ENCODE measurements around the gene MR1.

MR1 gene

DNA sequence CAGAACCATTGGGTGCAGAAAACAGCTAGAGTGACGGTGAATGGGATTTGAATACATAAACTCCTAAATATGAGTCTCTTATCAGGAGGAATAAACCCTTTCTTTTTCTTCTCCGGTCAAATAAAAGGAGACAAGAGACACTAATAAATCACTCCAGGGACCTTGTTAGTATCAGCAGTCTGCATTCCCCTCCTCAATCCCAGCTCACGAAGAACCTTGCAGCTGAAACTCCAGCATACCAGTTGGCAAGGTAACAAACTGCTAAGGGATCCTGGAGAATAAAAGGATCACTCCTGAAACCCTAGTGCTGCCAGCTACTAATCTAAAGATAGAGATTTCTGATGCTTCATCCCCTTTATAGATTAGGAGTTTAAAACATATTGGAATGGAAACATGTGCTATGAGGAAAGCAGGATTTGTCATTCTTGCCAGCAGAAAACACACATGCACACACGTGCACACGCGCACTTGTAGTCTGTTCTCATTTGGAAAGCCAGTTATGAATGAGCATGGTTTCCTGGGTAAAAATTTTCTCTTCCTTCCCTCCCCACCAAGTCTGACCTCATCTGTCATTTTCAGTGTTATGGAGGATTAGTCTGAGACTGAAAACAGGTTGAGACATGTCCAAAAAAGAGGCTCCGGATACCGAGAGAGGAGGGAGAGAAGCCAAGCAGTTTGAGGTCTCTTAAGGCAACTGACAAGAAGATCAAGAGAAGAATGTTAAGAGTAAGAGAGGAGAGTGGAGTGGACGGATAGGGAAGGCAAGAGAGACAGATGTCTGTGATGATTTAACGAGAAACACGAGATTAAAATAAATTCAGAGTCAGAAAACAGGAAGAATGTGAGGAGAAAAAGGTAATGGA is 65.6 kb downstream of the MR1 start (continued):
- TF ChIP-seq, protein P1, sequence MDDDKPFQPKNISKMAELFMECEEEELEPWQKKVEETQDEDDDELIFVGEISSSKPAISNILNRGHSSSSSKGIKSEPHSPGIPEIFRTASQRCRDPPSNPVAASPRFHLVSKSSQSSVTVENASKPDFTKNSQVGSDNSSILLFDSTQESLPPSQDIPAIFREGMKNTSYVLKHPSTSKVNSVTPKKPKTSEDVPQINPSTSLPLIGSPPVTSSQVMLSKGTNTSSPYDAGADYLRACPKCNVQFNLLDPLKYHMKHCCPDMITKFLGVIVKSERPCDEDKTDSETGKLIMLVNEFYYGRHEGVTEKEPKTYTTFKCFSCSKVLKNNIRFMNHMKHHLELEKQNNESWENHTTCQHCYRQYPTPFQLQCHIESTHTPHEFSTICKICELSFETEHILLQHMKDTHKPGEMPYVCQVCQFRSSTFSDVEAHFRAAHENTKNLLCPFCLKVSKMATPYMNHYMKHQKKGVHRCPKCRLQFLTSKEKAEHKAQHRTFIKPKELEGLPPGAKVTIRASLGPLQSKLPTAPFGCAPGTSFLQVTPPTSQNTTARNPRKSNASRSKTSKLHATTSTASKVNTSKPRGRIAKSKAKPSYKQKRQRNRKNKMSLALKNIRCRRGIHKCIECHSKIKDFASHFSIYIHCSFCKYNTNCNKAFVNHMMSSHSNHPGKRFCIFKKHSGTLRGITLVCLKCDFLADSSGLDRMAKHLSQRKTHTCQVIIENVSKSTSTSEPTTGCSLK (tag by site-specific recombination; IDR thresholded peaks at IDR 0.05), result no peak
- TF ChIP-seq ZNF654 (tag by site-specific recombination; IDR thresholded peaks at IDR 0.05; ENCODE audit: low read depth), result peak; percentile 1; the same call in 1 of the 2 replicates
- TF ChIP-seq SP3 (tag by site-specific recombination; IDR thresholded peaks at IDR 0.05), result peak; percentile 34; the same call in 1 of the 2 replicates
- TF ChIP-seq, protein P2, sequence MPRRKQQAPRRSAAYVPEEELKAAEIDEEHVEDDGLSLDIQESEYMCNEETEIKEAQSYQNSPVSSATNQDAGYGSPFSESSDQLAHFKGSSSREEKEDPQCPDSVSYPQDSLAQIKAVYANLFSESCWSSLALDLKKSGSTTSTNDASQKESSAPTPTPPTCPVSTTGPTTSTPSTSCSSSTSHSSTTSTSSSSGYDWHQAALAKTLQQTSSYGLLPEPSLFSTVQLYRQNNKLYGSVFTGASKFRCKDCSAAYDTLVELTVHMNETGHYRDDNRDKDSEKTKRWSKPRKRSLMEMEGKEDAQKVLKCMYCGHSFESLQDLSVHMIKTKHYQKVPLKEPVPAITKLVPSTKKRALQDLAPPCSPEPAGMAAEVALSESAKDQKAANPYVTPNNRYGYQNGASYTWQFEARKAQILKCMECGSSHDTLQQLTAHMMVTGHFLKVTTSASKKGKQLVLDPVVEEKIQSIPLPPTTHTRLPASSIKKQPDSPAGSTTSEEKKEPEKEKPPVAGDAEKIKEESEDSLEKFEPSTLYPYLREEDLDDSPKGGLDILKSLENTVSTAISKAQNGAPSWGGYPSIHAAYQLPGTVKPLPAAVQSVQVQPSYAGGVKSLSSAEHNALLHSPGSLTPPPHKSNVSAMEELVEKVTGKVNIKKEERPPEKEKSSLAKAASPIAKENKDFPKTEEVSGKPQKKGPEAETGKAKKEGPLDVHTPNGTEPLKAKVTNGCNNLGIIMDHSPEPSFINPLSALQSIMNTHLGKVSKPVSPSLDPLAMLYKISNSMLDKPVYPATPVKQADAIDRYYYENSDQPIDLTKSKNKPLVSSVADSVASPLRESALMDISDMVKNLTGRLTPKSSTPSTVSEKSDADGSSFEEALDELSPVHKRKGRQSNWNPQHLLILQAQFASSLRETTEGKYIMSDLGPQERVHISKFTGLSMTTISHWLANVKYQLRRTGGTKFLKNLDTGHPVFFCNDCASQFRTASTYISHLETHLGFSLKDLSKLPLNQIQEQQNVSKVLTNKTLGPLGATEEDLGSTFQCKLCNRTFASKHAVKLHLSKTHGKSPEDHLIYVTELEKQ (tag by site-specific recombination; IDR thresholded peaks at IDR 0.05; ENCODE audit: borderline replicate concordance), result no peak; the same call in none of the 2 replicates
- 0 out of 2 replicates have a peak, but pooled peaks have one; percentile 24 for TF ChIP-seq ZNF623 (tag by site-specific recombination; IDR thresholded peaks at IDR 0.05)
- TF ChIP-seq ZNF350 (tag by site-specific recombination; IDR thresholded peaks at IDR 0.05), result no peak
- TF ChIP-seq ZNF146 (tag by site-specific recombination; IDR thresholded peaks at IDR 0.05), result no peak
- TF ChIP-seq, protein P3, sequence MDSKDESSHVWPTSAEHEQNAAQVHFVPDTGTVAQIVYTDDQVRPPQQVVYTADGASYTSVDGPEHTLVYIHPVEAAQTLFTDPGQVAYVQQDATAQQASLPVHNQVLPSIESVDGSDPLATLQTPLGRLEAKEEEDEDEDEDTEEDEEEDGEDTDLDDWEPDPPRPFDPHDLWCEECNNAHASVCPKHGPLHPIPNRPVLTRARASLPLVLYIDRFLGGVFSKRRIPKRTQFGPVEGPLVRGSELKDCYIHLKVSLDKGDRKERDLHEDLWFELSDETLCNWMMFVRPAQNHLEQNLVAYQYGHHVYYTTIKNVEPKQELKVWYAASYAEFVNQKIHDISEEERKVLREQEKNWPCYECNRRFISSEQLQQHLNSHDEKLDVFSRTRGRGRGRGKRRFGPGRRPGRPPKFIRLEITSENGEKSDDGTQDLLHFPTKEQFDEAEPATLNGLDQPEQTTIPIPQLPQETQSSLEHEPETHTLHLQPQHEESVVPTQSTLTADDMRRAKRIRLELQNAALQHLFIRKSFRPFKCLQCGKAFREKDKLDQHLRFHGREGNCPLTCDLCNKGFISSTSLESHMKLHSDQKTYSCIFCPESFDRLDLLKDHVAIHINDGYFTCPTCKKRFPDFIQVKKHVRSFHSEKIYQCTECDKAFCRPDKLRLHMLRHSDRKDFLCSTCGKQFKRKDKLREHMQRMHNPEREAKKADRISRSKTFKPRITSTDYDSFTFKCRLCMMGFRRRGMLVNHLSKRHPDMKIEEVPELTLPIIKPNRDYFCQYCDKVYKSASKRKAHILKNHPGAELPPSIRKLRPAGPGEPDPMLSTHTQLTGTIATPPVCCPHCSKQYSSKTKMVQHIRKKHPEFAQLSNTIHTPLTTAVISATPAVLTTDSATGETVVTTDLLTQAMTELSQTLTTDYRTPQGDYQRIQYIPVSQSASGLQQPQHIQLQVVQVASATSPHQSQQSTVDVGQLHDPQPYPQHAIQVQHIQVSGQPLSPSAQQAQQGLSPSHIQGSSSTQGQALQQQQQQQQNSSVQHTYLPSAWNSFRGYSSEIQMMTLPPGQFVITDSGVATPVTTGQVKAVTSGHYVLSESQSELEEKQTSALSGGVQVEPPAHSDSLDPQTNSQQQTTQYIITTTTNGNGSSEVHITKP (tag by site-specific recombination; IDR thresholded peaks at IDR 0.05), result no peak
- no peak for TF ChIP-seq REPIN1 (tag by site-specific recombination; IDR thresholded peaks at IDR 0.05; ENCODE audit: low read depth)
- TF ChIP-seq ZNF549 (tag by site-specific recombination; IDR thresholded peaks at IDR 0.05), result no peak
- TF ChIP-seq ZNF366 (tag by site-specific recombination; conservative IDR thresholded peaks at IDR 0.05), result peak; percentile 61; the same call in 1 of the 2 replicates
- TF ChIP-seq, protein P4, sequence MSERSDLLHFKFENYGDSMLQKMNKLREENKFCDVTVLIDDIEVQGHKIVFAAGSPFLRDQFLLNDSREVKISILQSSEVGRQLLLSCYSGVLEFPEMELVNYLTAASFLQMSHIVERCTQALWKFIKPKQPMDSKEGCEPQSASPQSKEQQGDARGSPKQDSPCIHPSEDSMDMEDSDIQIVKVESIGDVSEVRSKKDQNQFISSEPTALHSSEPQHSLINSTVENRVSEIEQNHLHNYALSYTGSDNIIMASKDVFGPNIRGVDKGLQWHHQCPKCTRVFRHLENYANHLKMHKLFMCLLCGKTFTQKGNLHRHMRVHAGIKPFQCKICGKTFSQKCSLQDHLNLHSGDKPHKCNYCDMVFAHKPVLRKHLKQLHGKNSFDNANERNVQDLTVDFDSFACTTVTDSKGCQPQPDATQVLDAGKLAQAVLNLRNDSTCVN (tag by site-specific recombination; optimal IDR thresholded peaks at IDR 0.05), result peak; percentile 40
- TF ChIP-seq, protein P5, sequence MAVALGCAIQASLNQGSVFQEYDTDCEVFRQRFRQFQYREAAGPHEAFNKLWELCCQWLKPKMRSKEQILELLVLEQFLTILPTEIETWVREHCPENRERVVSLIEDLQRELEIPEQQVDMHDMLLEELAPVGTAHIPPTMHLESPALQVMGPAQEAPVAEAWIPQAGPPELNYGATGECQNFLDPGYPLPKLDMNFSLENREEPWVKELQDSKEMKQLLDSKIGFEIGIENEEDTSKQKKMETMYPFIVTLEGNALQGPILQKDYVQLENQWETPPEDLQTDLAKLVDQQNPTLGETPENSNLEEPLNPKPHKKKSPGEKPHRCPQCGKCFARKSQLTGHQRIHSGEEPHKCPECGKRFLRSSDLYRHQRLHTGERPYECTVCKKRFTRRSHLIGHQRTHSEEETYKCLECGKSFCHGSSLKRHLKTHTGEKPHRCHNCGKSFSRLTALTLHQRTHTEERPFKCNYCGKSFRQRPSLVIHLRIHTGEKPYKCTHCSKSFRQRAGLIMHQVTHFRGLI (tag by site-specific recombination; IDR thresholded peaks at IDR 0.05), result no peak; the same call in 1 of the 2 replicates
- TF ChIP-seq ZFP37 (tag by site-specific recombination; IDR thresholded peaks at IDR 0.05), result 0 out of 2 replicates have a peak, but pooled peaks have one; percentile 9
- TF ChIP-seq GLI4 (tag by site-specific recombination; IDR thresholded peaks at IDR 0.05), result no peak
- TF ChIP-seq ZIC2 (tag by site-specific recombination; IDR thresholded peaks at IDR 0.05), result peak; percentile 6; the same call in 1 of the 2 replicates
- TF ChIP-seq, protein P6, sequence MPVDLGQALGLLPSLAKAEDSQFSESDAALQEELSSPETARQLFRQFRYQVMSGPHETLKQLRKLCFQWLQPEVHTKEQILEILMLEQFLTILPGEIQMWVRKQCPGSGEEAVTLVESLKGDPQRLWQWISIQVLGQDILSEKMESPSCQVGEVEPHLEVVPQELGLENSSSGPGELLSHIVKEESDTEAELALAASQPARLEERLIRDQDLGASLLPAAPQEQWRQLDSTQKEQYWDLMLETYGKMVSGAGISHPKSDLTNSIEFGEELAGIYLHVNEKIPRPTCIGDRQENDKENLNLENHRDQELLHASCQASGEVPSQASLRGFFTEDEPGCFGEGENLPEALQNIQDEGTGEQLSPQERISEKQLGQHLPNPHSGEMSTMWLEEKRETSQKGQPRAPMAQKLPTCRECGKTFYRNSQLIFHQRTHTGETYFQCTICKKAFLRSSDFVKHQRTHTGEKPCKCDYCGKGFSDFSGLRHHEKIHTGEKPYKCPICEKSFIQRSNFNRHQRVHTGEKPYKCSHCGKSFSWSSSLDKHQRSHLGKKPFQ (tag by site-specific recombination; IDR thresholded peaks at IDR 0.05), result no peak
- peak; percentile 72; the same call in 1 of the 2 replicates for TF ChIP-seq MYNN (tag by site-specific recombination; IDR thresholded peaks at IDR 0.05; ENCODE audit: borderline replicate concordance)
- no peak for TF ChIP-seq ZFHX2 (tag by site-specific recombination; conservative IDR thresholded peaks at IDR 0.05)
- TF ChIP-seq ZEB2 (tag by site-specific recombination; IDR thresholded peaks at IDR 0.05), result peak; percentile 94
- TF ChIP-seq, protein P7, sequence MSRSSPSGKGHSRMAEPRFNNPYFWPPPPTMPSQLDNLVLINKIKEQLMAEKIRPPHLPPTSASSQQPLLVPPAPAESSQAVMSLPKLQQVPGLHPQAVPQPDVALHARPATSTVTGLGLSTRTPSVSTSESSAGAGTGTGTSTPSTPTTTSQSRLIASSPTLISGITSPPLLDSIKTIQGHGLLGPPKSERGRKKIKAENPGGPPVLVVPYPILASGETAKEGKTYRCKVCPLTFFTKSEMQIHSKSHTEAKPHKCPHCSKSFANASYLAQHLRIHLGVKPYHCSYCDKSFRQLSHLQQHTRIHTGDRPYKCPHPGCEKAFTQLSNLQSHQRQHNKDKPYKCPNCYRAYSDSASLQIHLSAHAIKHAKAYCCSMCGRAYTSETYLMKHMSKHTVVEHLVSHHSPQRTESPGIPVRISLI (tag by site-specific recombination; IDR thresholded peaks at IDR 0.05), result no peak
- peak; percentile 59 for TF ChIP-seq ZNF660 (tag by site-specific recombination; IDR thresholded peaks at IDR 0.05)
- TF ChIP-seq ZNF664 (tag by site-specific recombination; IDR thresholded peaks at IDR 0.05), result no peak

Measured in HEK293 (cell line).